DOHH2 (cell line): ENCODE data around the gene OXSR1.

Experiments
- H3F3A ChIP-seq: fragments of 200-600 bp; sonication (generic), shearing (Covaris generic); 2 replicates; pipeline ENCODE4 v1.6.0; 2016; ENCODE audit warnings: antibody characterized with exemption, mild to moderate bottlenecking; ENCODE audit not compliant: control insufficient read depth, insufficient read depth
- H3K27ac ChIP-seq: fragments of 200-600 bp; sonication (generic); 2 replicates; pipeline ENCODE4 v1.5.1; 2014; ENCODE audit warnings: low read depth, mild to moderate bottlenecking, low read length, moderate library complexity
- H3K27me3 ChIP-seq: fragments of 200-600 bp; sonication (generic); 2 replicates; pipeline ENCODE4 v1.6.1; 2014; ENCODE audit warnings: mild to moderate bottlenecking, low read length, mixed read lengths; ENCODE audit not compliant: control insufficient read depth
- H3K36me3 ChIP-seq: fragments of 200-600 bp; sonication (generic); 2 replicates; pipeline ENCODE4 v1.6.1; 2014; ENCODE audit warnings: mild to moderate bottlenecking, low read length, moderate library complexity, mixed read lengths; ENCODE audit not compliant: control insufficient read depth
- H3K4me1 ChIP-seq: fragments of 200-600 bp; sonication (generic); 2 replicates; pipeline ENCODE4 v1.6.1; 2014; ENCODE audit warnings: mild to moderate bottlenecking, low read length, mixed read lengths; ENCODE audit not compliant: control insufficient read depth
- H3K4me2 ChIP-seq: fragments of 200-600 bp; sonication (generic); 2 replicates; pipeline ENCODE4 v1.6.0; 2014; ENCODE audit warnings: mild to moderate bottlenecking, low read length, moderate library complexity
- H3K4me3 ChIP-seq: fragments of 200-600 bp; sonication (generic); 2 replicates; pipeline ENCODE4 v1.5.1; 2014; ENCODE audit warnings: mild to moderate bottlenecking, low read length, mixed read lengths
- H3K79me2 ChIP-seq: fragments of 200-600 bp; sonication (generic); 2 replicates; pipeline ENCODE4 v1.6.1; 2014; ENCODE audit warnings: mild to moderate bottlenecking, low read length, mixed read lengths; ENCODE audit not compliant: control insufficient read depth
- H3K9me2 ChIP-seq: fragments of 200-600 bp; sonication (generic); replicated peaks from 2 replicates; pipeline ENCODE4 v1.6.1; 2014; ENCODE audit warnings: mild to moderate bottlenecking, low read length, mixed read lengths; ENCODE audit not compliant: control insufficient read depth
- H3K9me3 ChIP-seq: fragments of 200-600 bp; sonication (generic); 2 replicates; pipeline ENCODE4 v1.6.1; 2014; ENCODE audit warnings: antibody characterized with exemption, low read length, mixed read lengths; ENCODE audit not compliant: control insufficient read depth, insufficient read depth
- H4K20me1 ChIP-seq: fragments of 200-600 bp; sonication (generic); 2 replicates; pipeline ENCODE4 v1.6.0; 2014; ENCODE audit warnings: low read depth, mild to moderate bottlenecking, antibody characterized with exemption, low read length, moderate library complexity; ENCODE audit not compliant: control insufficient read depth, insufficient read depth
- CTCF ChIP-seq: fragments of 200-600 bp; sonication (generic); IDR thresholded peaks from one replicate; pipeline ENCODE4 v1.5.1; 2014; ENCODE audit warnings: antibody characterized with exemption, mild to moderate bottlenecking, low read depth, low read length; ENCODE audit not compliant: poor library complexity, severe bottlenecking
- EZH2phosphoT487 ChIP-seq: fragments of 200-600 bp; sonication (generic); IDR thresholded peaks from 2 replicates; pipeline ENCODE4 v1.6.1; 2017; ENCODE audit warnings: borderline replicate concordance, mild to moderate bottlenecking, antibody characterized with exemption, low read length, moderate library complexity, mixed read lengths

Gene OXSR1

GRCh38 chr3:38265604-38266307 lies 100.4 kb downstream of the OXSR1 start, which contains the start of gene SLC22A13:
Gene SLC22A13, plus strand, starts transcription at chr3:38265812. Its CDS starts 49 bp downstream, at chr3:38265861.
- H3K36me3 ChIP-seq = no peaks in the 10 kb centered on the region
- H3K9me2 ChIP-seq = no peaks in the 10 kb centered on the region
- no peaks in the 10 kb centered on the region for H4K20me1 ChIP-seq
- H3F3A ChIP-seq = no peaks in the 10 kb centered on the region
- no peaks in the 10 kb centered on the region for H3K9me3 ChIP-seq
- no peaks in the 10 kb centered on the region for H3K27me3 ChIP-seq
- no peak within 1 kb of the TSS for H3K4me3 ChIP-seq
- no peak within 1 kb of the TSS for H3K4me2 ChIP-seq
- H3K4me1 ChIP-seq = peaks cover 14% of the 10 kb centered on the region
- H3K27ac ChIP-seq = no peak within 1 kb of the TSS
- no peaks in the 10 kb centered on the region for H3K79me2 ChIP-seq
- TF ChIP-seq EZH2phosphoT487 (no peak), CTCF (no peak)

DNA sequence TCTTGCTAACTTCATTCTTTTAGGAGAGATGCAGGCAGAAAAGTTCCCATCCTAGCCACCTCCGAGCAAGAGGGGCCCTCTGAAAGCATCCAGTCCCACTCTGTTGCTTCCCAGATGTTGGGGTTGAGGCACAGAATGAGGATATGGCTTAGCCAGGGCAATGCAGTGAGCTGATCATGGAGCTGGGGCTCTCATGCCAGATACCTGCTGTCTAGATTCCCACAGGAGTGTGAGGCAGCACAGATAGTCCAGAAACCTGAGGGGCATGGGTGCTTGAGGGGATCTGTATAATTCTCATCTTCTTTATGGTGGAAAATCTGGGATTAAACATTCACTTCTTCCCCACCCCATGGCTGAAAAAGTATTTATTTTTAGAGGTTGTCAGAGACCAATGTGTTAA lies 101.5 kb downstream of the OXSR1 start:
- no peak overlapping the region for H3K4me2 ChIP-seq
- H3K27me3 ChIP-seq = no peaks in the 10 kb centered on the region
- peaks cover 14% of the 10 kb centered on the region for H3K4me1 ChIP-seq
- H3K27ac ChIP-seq = no peak overlapping the region
- no peaks in the 10 kb centered on the region for H3K9me3 ChIP-seq
- H3K4me3 ChIP-seq = no peak overlapping the region
- H4K20me1 ChIP-seq = no peaks in the 10 kb centered on the region
- TF ChIP-seq EZH2phosphoT487 = no peak
- no peak for TF ChIP-seq CTCF
- H3K36me3 ChIP-seq = no peaks in the 10 kb centered on the region
- no peaks in the 10 kb centered on the region for H3F3A ChIP-seq
- H3K9me2 ChIP-seq = no peaks in the 10 kb centered on the region
- H3K79me2 ChIP-seq = no peaks in the 10 kb centered on the region

- Histone ChIP-seq H3K27me3 (no peaks in the 10 kb centered on the region), H3K9me3 (no peaks in the 10 kb centered on the region), H3K9me2 (no peaks in the 10 kb centered on the region), H3K79me2 (no peaks in the 10 kb centered on the region), H3K4me3 (no peak overlapping the region), H4K20me1 (no peaks in the 10 kb centered on the region), H3K36me3 (no peaks in the 10 kb centered on the region), H3K27ac (no peak overlapping the region), H3F3A (no peaks in the 10 kb centered on the region), H3K4me1 (peaks cover 14% of the 10 kb centered on the region), H3K4me2 (no peak overlapping the region)
- TF ChIP-seq EZH2phosphoT487 (no peak), CTCF (no peak)
Measured at GRCh38 chr3:38267662-38268061, 102.3 kb downstream of the OXSR1 start.
